NCI-H128 (cell line): Measurements from ENCODE around the gene RNU6-9.
A peak's percentile ranks its signal among the peaks of the same experiment; 100 is the strongest.

Experiments used
- DNase-seq: peaks from one replicate; lab custom pipeline; 2025; ENCODE audit not compliant: unreplicated experiment; lab: John Stamatoyannopoulos, UW

The RNU6-9 gene

GRCh38 chr19:932648-933552, 39.6 kb downstream of the RNU6-9 start:
- no peak for DNase-seq

DNA sequence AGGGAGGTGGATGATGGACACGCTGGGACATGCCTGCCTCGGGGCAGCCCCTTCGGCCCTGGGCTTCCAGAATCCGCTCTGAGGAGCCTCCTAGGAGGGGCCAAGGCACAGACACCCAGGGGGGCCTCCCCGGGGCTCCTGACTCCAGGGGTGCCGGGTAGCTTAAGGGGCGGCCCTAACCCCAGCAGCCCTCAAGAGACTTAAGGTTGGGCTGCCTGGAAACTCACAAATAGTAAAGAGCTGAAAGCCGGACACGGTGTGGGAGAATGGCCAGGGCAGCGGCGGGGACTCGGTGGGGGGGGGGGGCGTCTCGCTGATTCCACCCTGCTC, 40.2 kb downstream of the RNU6-9 start:
- no peak for DNase-seq

- DNase-seq, result no peak
These were observed 41.0 kb downstream of the RNU6-9 start for GRCh38 chr19:934197-934840.

GRCh38 chr19:934865-935479, 41.7 kb downstream of the RNU6-9 start:
- DNase-seq, result no peak

DNA sequence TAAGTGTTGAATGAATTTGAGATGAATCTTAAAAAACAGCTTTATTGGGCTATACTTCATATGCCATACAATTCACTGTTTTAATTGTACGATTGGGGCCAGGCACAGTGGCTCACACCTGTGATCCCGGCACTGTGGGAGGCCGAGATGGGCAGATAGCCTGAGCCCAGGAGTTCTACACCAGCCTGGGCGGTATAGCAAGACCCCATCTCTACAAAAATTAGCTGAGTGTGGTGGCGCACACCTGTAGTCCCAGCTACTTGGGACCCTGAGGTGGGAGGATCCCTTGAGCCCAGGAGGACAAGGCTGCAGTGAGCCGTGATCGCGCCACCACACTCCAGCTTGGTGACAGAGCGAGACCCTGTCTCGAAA, 42.9 kb downstream of the RNU6-9 start:
- DNase-seq, result no peak

DNA sequence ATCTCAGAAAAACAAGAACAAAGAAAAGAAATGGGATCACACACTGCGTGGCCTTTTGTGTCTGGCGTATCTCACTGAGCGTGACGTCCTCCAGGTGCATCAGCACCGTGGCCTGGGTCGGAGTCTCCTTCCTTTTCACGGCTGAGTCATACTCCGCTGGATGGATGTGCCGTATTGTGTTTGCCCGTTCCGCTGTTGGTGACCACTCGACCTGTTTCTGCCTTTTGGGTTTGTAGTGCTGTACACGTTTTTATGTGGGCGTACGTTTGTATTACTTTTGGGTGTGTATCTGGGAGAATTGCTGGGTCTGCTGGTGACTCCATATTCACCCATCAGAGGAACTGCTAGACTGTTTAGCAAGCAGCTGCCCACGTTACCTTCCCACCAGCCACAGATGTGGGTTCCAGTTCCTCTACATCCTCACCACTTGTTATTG, 44.0 kb downstream of the RNU6-9 start:
- DNase-seq, result no peak

DNA sequence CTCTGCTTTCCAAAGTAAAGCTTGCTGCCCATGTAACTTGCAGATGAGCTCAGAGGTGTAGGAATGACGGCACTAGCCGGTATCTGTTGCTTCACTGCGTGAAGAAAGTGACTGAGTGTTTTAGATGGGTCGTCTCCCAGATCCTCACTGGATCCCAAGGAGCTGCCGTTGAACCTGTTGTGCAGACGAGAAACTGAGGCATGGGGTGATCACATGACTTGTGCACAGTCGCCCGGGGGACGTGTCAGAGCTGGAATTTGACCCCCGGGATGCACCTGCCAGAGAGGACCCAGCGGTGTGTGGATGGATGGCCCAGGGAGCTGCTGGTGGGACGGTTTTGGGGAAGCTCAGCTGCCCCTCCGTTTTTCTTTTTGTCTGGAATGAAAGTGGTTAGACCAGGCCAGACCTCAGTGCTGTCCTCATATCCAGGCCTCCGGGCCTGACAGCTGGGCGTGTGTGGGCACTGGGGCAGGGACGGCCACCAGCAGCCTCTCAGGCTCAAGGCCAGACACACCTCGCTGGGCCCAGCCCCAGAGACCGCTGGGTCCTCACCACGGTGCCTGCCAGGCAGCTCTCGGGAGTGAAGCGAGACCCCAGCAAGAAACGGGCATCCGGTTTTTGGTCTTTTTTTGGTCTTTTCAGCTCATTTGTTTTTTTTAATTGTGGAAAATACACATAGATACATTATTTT, 45.1 kb downstream of the RNU6-9 start:
- no peak for DNase-seq

DNA sequence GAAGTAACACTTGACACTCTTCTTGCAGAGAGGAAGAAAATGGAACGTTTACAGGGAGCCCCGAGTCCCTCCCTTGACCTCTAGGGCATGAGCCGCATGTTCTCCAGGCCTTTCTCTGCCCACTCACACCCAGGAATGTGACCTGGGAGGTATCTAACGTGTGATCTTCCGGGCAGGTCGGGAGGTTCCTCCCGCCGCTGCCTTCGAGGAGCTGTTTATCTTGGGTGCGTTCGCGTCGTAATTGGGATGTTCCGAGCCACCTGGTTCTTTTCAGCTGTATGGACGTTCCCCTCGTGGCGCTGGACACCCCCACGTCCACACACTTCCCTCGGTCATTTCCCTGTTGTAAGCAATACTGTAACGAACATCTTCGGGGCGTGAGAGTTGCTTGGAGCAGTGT, 46.2 kb downstream of the RNU6-9 start:
- no peak for DNase-seq

- no peak for DNase-seq
These were observed 46.6 kb downstream of the RNU6-9 start for GRCh38 chr19:939922-940321.

DNA sequence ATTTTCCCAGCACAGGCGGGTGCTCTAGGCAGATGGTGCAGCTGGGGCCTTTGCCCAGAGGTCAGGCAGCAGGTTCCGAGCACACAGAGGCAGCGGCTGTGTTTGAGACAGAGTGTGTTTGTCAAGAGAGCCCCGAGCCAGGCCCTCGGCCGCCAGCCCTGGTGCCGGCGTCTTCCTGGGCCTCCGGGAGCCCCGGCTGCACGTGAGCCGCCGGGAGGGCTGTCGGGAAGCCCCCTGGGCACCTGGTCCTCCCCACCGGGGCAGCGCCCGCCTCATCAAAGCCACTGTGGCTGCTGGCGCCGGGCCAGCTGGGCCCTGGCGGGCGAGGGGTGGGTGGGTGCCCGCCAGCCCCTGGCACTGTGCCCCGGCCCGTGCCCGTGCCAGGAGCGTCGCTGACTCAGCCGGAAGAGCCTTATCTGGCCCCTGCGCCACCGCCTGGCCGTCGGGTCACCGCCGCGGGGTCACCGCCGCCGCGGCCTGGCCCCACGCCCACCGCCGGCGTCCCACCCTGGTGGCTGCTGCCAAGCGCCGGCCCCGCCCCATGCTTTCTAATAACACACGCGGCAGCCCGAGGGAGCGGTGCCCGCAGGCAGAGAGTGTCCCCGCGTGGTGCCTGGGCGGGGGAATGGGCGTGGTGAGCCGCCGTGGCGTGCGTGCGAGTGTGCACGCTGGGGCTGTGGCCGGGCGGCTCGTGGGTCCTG, 47.5 kb downstream of the RNU6-9 start:
- DNase-seq, result peak; percentile 27

DNA sequence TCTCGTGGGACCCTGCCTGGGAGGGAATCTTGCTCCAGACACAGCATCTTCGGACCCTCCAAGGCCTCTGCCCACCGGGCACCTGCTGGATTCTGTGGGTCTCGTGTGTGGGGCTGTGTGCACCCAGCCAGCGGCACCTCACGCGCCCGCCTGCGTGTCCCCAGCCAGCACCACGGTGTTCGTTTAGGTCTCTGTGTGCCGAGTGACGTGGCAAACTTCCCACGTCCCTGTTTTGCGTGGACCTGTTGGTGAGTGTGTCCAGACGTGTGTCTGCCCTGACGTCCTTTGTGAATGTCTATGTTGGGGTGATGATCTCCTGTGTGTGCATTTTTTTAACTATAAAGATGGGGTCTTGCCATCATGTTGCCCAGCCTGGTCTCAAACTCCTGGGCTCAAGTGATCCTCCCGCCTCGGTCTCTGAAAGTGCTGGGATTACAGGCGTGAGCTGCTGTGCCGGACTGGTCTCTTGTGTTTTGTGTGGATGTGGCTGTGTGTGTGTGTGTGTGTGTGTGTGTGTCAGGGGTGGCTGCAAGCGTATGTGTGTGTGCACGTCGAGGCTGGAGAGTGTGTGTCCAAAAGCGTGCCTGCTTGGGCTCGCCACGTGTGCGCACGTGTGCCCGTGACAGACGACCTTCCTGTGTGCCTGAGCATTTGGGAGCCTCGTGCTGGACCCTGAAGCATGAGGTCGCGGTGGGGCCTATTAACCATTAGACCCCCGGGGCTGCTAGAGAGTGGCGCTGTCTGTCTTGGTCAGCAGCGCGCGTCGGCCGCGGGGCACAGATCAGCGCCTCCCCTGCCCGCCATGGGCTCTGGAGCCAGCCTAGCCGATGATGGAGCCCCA, 48.2 kb downstream of the RNU6-9 start:
- DNase-seq, result no peak

- no peak for DNase-seq
These were observed 48.9 kb downstream of the RNU6-9 start for GRCh38 chr19:942133-942645.
